ENCODE results near the gene RESP18.
A peak's percentile ranks its signal among the peaks of the same experiment; 100 is the strongest.

RESP18 gene

DNA sequence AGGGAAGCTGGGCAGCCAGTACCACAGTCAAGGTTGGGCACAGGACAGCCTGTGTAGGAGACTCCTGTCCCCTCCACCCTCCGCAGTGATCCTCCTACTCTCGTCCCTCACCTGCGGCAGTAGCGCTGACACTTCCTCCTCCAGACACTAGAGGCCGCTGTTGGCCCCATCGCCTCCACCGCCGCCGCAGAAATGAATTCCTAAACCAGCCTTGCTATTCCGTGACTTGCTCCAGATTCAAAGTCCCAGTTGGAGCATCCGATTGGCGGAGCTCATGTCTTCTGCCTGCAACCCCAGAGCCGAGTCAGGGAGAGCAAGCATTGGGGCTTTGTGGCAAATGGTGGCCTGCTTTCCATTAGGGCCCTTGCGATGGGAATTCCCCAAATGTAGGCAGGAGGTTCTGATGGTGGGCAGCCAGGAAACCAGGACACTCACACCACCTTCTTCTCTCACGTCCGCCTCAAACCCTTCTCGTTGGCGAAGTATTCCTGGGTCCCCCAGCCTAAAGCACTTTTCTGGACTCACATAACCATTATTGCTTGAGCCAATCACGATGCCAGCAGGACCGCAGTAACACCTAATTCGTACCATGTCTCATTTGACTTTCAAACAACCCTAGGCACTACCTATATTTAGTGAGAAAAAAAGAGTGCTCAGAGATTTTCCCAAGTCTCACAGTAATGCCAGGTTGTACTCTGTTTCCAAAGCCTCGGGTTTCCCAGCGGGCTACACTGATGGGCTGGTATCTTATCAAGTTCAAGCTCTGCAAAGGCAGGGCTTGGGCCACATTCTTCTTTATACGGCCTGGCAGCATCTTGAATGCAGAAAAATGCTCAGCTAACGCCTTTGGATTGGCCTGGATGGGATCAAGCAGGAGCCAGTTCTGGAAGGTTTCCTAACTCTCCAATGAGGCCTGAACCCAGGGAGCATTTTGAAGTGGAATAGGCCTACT, 54.6 kb downstream of the RESP18 start:
- DNase-seq (ENCODE audit: low read depth in 2 of 2), result peak; percentile 64 to 67
